Inflammatory macrophage (primary cell): ENCODE data around the gene EXOSC9.

Experiments
- DNase-seq, 2 donors: peaks; one replicate each; pipeline ENCODE4 v3.0.0-alpha.2; 2020 to 2022

Gene EXOSC9

DNA sequence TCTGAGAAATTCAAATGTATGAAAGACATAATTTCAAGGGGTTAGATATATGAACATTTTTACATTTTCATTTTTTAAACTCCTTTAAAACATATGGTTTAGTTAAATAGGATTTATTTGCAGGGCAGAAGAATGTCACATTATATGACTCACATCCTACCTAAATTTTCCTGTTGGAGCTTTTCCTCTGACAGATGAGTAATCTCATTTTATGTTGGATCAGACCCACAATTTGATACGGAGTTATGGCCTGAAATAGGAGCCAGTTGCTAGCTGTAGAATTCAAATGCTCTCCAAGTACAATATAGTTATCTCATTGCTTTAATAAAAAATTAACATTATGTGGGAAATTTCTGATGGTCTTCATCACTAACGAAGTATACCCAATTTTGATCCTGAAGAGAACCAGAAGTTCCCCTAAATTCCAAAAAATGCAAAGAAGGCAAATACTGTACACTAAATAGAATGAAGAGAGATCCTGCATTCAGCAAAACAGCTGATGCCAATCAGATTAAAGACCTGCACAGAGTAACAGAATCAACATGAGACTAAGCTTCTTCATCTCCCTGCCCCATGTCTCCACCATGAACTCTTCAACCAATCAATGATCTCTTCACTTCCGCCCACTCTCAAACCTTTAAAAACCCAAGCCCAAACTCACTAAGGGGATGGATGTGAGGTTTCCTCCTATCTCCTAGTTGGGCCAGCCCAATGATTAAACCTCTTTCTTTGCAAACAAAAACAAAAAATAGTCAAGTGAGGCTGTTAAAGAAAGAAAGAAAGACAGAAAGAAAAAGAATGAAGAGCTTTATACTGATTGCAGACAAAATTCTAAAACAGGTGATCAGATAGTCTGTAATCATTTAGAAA is 10.9 kb upstream of the EXOSC9 start:
- no peak for DNase-seq

DNA sequence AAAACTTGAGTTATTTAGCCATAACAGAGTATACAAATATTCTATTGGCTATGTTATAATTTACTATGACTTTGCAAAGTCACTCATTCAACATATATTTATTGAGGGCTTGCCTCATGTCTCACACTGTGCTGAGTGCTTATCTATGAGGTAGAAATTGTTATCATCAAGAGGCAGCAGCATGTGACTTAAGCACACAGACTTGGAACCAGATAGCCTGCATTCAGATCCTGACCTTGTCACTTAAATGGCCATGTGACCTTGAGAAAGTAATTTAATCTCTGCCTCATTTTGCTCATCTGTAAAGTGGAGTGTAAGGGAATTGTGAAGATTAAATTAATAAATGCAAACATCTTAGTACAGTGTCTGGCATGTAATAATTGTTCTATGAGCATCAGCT is 10.1 kb upstream of the EXOSC9 start:
- DNase-seq: no peak

DNA sequence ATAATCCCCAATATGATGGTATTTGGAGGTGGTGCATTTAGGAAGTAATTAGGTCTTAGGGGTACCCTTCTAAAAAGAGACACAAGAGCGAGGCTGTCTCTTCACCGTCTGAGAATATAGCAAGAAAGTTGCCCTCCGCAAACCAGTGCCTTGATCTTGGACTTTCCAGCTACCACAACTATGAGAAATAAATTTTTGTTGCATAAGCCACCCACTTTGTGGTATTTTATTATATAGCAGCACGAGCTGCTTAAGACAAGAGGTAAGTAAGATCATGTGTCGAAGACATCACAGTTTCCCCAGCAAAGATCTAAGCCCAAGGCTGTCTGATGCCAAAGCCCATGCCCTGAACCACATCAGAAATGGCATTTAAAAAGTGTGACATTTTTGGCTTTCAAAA is 9.6 kb upstream of the EXOSC9 start:
- DNase-seq: no peak

DNA sequence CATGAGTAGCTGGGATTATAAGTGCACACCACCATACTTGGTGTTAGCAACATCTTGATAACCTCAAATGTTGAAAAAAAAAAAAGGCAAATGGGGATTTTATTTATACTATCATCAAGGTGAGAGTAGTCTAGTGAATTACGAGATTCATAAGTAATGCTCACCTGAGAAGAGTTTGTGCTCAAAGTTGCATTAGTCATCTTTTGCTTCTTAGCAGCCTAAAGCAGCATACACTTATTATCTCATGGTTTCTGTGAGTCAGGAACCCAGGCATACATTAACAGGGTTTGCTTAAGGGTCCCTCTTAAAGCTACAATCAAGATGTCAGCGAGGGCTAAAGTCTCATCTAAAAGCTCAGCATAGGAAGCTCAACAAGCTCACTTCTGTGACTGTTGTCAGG is 8.2 kb upstream of the EXOSC9 start:
- no peak for DNase-seq

DNA sequence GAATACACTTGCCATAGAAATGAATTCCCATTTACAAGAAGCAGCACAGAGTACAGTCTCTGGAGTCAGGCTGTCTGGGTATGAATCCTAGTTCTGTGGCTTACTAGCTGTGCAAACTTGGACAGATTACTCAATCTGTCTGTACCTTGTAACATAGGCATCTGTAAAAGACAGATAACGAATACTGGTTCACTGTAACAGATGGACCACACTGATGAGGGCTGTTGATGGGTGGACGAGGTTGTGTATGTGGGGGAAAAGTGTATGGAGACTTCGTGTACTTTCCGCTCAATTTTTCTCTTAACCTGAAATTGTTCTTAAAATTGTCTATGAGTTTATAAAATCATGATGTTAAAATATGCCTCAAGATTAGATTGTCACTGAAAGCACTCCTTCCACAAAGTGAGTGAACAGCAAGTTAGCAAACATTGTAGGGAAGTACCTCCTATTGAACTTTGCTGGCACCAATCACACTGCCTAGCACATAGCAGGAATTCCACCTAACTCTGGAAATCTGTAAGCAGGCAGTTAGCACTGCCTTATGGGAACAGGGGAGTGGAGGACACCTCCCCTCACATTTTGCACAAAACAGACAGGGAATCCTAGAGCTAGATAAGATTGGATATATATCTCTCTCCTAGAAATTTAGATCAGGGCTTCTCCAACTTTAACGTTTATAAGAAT is 6.5 kb upstream of the EXOSC9 start:
- no peak for DNase-seq

DNA sequence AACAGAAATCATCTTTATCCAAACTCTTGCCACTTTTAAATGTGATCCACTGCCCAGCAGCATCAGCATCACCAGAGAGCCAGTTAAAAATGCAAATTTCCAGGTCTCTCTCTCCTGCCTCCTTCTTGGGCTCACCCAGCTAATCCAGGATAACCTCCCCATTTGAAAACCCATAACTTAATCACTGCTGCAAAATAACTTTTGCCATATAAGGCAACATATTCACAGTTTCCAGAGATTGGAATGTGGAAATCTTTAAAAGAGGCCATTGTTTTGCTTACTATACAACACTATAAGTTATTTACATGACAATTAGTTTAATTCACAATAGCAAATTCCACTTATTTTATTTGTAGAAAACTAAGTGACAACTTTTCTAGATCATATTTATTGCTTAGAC is 4.8 kb upstream of the EXOSC9 start:
- no peak for DNase-seq

DNA sequence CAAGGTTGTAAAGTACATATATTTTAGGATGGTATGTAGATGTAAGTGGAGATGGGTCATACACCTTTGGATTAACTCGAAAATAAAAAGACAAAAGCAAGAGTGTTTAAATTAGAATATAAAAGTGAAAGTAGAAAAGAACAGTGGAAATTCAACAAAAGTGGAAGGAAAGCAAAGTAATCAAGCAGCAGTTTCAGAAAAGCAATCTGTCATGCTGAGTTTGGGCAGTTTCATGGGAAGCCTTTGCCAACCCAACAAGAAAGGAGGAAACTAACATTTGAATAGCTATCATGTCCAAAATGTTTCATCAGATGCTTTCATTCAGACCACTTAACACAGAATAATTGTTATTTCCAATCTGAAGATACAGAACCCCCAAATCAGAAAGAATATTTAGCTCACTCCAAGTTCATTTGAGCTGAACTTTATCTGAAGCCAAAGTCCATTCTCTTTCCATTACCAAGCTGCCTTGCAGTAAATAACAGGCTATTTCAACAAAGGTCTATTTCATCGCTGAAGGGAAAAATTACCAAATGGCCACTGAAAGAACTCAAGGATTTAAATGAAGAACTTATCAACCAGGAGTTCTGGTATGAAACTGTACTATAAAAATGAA is 1.8 kb upstream of the EXOSC9 start:
- peak; percentile 8 to 30 for DNase-seq

DNA sequence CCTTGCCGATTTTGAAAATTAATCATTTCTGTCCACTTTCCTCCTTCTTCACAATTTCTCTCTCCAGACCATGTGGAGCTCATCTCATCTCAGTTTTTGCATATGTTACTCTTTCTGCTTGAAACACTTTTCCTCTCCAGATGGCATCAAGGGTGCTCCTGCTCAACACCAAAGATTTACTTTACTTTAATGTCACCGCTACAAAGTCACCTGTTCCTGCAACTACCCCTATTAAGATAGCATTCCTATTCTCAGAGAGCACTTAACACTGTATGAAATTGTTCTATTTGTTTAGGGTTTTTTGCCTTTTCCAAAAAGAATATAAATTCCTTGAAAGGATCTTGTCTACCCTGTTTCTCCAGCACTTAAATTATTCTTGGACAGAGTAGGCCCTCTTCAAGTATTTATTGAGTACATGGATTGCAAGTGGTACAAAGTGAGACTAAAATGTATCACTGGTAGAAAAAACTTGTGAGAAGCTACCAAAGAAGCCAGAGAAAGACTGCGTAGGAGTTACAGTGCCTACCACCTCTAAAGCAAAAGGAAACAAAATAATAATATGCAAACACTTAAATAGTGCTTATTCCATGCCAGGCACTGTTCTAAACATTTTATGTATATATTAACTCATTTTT is 1.1 kb upstream of the EXOSC9 start:
- DNase-seq: no peak

DNA sequence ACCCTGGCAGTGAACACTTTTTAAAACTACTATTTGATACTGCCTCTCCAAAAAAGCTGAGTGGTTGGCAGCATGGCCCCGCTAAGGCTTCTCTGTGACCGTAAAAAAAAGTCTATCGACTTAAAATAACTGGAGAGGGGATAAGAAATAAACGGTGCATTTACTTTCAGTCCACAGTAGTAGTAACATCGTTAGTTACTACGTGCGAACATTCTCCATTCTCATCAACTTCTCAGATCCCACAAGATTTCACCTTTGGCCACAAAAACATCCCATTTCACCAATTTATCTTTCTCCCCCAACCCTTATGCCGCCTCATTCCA is 524 bp upstream of the EXOSC9 start:
- no peak for DNase-seq

DNA sequence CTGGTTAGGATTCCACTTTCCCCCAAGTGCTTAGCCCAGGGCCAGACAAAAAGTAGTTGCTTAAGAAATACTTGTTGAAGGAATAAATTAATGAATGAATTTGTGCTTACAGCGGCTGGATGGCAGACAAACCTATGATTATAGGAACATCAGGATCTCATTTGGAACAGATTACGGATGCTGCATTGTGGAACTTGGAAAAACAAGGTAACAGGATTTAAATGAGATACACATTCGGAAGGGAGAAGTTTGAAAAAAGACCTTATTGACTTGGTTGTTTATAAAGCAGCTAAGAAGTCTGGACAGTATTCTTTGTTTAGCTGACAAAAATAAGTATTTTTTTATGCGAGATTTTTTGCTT is 572 bp downstream of the EXOSC9 start:
- no peak for DNase-seq

DNA sequence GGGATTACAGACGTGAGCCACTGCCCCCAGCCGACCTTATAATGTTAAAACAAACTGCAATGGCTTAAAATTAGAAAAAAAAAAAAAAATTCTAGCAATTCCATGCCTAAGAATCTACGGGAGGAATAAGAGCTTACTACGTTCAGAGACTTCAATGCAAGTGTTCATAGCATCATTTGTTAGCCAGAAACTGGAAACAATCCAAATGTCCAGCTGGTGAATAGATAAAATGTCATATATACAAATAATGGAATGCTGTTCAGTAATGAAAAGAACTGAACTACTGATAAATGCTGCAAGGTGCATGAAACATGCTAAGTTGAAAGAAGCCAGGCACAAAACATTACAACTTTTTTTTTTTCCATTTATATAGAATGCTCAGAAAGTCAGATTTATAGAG is 5.3 kb downstream of the EXOSC9 start:
- no peak for DNase-seq

DNA sequence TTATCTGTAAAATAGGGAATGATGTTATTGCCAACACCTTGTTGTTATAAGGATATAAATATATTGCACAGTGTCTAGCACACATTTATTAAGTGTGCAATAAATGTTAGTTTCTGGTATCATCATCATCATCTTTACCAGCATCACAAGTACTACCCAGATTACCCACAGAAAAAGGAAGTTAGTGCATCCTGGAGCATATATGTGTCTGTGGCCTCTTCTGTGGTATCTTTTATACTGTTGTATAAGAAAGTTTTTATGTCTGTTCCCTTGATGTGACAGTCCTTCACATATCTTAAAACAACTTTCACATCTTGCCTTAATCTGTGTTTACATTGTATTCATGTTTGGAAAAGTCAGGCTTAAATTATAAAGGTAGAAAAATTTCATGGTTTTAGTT is 10.0 kb downstream of the EXOSC9 start:
- no peak for DNase-seq

DNA sequence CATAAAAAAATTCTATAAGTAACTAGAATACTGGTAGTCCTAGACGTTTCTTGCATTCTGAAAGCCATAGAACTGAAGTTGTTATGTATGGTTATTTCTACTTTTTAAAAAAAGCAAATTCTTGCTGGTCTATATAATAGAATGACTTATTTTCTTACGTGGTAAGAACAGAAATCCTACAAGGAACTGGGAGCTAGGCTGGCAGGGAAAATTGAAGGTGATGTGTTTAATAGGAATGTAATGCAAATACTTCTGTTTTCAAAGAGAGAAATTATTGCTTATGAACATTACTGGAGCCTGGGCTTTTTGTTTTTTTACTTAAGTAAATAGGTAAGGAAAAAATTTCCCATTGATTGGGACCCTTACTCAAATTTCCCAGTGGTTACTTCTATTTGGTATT is 13.6 kb downstream of the EXOSC9 start:
- DNase-seq: no peak

DNA sequence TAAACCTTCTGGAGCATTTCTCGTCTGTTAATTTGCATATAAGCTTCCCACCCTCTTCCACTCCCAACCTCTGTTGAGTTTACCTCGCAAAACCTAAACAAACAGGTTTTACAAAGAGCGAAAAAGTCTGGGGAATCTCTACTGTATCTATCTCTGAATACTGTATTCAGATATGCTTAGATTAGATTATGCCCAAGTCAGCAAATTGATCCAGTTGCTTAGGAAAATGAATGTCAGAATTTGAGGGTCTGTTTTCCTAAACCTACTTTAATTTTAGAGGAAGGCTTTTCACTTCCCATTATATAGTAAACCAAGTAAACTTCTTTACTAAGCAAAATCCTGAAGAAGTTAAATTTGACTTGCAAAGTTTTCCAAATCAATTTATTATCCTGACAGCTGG is 15.9 kb downstream of the EXOSC9 start:
- DNase-seq: no peak

DNA sequence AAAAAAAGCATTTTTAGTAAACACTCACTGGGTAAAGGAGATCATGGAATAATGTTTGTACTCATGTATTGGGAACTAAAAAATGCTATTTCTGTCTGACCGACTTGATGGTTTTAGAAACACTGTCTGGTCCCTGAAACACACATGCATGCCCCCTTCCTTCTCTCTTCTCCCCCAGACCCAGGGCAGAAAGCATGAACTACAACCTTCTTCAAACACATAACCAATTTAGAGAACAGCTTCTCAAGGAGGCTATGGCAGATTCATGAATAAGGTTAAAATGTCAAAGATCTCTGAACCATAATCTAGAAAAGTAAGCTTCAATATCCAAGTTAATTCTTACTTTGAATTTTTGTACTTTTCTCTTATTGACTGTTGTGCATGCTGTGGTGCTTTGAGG is 16.6 kb downstream of the EXOSC9 start:
- DNase-seq: no peak

DNA sequence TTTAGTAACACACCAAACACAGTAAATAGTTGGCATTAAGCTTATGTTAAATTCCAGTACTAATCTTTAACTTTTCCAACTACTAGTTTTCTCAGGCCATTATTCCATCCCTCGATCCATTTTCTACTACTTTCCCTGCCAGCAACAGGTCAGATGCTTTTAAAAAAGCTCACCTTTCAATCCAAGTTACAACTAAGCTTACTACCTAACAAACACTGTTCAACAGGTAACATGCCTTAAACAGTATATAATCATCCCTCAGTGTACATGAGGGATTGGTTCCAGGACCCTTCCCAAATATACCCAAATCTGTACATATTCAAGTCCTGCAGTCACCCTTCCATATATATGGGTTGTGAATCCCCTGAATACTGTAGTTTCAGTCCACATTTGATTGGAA is 17.1 kb downstream of the EXOSC9 start:
- no peak for DNase-seq

DNA sequence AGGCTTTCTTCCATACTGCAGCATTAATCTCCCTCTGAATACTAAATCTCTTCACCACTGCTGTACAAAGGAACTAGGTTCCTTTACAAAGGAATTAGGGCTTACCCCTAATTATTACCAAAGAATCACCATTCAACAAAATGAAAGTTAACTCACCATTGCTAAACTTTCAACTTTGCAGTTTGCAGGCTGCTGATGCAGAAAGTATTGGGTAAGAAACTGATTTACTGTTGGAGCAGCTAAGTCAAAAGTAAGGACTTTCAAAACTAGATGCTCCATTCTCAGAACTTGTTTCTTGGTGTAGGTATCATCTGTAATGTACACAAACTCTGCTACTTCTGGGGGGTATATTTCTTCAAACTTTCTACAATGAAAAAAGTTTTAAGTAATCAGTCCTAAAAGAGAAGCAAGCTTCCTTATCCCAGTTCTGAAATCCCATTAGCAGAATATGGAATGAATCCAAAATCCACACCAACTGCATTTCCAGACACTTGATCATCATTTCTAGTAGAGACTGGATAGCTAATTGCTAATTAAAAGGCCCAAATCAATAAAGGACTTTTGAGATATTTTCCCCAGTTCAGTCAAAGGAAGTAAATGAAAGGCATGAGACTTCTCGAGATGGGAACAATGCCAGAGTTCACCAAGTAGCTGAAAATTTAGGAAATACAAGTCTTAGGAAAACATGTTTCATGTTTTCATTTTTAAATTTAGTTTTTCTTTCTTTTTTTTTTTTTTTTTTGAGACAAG is 18.3 kb downstream of the EXOSC9 start:
- DNase-seq: no peak

DNA sequence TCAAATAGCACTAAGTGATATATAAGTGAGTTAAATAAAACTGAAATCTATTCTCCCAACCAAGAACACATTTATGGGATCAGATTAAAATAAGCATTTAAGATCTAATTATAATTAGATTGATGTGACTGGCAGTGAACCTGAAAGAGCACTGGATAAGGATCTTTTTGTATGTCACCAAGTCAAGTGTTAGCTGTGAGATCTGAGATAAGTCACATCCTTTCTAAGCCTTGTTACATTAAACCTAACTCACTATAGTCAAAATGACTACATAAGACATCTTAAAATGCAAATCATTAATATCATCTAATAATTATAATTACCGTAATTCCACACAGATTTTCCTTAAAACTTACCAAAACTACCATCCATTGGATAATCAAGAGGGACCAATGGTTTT is 20.9 kb downstream of the EXOSC9 start:
- DNase-seq: no peak

DNA sequence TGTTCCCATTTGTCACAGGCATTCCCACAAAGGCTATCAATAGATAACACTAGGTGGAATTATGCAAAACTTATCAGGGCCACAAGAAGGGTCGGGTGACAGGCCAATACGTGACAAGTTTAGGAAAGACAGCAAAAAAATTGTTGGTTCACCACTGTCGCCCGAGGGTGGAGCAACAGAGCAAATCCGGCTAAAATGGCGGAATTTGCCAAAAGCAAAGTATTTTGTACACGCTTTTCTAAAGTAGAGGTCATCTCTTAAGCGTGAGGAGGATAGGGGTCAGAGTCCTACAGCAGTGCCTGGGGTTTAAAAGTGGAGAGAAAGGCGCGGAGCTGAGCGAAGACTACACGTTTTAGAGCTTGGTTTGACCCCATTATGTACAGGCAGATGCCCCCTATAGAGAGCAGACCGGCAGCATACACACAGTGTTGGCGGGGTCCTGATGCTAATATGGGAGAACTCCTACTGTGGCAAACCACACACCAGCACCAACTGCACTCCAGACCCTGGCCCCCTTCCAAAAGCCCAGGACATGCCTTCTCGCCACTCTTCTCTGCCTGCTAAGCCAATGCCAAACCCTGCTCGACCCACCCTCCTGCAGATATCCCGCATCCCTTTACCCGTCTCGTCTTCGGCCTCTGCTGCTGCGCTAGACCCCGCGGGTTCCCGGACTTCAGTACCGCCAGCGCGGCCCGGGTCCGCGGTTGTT is 21.8 kb downstream of the EXOSC9 start:
- DNase-seq: peak; percentile 44 to 54

DNA sequence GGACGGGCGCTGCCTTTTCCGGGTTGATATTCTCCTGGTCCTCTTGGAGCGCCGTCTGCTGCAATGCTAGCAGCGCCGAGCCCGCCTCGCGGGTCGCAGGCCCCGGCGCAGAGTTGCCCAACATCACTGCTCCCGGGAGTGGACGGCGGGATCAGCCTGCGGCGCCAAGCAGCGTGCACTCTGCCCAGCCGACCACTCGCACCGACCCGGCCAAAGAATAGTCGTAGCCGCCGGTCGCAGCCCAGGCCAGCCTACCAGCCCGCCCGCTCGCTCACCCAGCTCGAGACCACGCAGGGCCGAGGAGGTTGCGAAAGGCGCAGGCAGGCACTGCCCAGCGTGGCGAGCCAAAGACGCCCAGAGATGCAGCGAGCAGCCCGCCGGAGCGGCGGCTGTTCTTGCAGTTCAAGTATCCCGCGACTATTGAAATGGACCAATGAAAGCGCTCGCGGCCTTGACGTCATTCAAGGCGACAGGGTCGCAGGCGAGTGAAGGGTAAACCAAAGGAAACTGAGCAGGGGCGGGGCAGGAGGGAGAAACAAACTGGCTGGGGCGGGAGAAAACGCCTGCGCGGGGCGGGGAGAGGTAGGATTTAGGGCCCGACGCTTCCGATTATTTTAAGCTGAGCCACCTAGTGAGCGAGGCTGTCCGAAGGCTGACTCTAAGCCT is 22.5 kb downstream of the EXOSC9 start, which contains the start of gene CCNA2:
Gene CCNA2, minus strand, starts transcription at position 379 of the 666 bp plus-strand sequence. Its CDS starts 255 bp downstream, at position 124.
- DNase-seq: peak; percentile 98

DNA sequence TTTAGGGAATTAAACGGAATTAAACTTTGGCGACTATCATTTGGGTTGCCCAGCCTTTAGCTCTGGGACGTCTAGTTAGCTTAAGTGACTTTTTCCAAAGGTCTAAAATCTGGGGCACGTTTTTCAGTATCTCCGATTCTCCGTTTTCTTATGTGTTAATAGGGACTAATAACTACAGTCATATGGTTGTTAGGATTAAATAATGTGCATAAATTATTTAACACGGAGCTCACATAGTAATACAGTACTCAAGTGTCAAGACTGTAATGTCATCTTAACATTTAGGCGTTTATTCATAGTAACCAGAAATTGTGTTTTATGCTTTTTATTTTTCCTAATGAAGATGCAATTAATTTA is 23.0 kb downstream of the EXOSC9 start:
- no peak for DNase-seq

DNA sequence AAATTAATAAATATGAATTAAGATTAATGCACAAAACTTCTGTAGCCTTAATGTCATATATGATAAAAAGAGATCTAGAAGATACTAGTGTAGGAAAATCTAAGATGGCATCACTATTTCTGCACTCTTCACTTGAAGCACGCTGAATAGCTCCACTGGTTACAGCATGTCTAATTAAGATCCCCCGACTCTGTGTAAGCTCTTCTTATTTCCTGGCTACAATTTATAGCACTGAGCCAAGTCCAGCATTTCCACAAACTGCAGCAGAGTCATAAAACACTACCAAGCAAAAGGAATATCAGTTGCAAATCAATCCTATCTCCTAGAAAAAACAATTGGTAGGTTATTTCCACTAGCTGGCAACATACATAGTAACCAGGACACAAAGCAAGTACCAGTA is 23.8 kb downstream of the EXOSC9 start:
- no peak for DNase-seq
